GM18507 (cell line): ENCODE data around the gene LATS1.
"Not testable (repeated sequence)": the region's sequence is repeated elsewhere in the genome, so short reads cannot be mapped to it uniquely, and the experiment has no call there.

Source experiments
- DNase-seq: peaks from one replicate; pipeline ENCODE4 v3.0.0; 2011; ENCODE audit warnings: low read depth; ENCODE audit not compliant: insufficient read length; ENCODE audit errors: extremely low spot score
- FAIRE-seq: peaks from 2 replicates; lab custom pipeline; 2011; peaks lifted over from hg19 to GRCh38; lab: Jason Lieb, UNC

Gene LATS1

DNA sequence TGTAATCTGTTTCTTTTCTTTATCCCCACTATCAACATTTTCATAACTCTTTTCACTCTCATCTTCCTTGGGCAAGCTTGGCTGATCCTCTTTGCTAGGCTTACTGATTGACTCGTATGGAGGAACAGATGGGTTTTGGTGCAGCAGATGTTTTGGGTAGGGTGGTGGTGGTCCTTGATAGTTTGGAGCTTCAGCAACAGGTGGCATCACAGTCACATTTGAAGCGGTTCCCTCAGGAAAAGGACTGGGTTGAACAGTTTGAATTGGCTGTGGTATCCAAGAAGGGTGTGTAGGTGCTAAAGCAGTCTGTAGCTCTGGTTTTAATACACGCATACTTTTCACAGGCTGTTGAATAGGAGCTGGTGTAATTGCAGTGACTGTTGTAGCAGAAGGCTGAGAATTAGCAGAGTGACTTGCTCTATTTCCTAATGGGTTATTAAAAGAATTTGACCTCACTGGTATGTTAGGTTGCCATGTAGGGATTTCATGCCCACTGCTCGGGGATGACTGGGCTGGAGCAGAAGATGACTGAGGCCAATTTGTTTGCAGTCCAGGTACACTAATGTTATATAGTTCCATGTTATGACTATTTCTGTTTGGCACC is 34.5 kb downstream of the LATS1 start:
- FAIRE-seq: peak; percentile 33
- DNase-seq: no peak

DNA sequence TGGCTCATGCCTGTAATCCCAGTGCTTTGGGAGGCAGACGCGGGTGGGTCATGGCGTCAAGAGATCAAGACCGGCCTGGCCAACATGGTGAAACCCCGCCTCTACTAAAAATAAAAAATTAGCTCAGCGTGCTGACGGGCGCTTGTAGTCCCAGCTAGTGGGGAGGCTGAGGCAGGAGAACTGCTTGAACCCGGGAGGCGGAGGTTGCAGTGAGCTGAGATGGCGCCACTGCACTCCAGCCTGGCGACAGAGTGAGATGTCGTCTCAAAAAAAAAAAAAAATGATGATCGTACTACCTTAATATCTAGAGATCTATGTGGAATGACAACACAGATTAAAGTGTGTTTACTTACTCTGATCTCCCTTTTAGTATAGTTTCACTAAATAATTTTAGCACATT is 36.1 kb downstream of the LATS1 start:
- DNase-seq, FAIRE-seq: not testable (repeated sequence)

DNA sequence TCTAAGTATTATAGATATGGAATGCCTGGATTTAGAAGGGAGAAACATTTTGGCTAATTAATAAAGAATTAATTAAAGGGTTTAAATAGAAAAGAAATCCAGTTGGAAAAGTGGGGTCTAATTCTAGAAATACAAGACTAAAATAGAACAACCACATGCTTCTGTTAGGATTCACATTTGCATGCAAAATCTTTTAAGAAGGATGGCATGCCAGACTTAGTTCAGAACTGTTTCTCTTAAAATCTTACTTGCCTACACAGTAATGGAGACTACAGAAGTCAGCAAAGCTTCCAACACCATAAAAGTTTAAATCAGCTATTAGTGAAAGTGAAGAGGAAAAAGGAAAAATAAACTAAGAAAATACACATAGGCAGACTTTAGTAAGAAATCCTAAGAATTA is 36.7 kb downstream of the LATS1 start:
- FAIRE-seq (peak; percentile 18), DNase-seq (no peak)

DNA sequence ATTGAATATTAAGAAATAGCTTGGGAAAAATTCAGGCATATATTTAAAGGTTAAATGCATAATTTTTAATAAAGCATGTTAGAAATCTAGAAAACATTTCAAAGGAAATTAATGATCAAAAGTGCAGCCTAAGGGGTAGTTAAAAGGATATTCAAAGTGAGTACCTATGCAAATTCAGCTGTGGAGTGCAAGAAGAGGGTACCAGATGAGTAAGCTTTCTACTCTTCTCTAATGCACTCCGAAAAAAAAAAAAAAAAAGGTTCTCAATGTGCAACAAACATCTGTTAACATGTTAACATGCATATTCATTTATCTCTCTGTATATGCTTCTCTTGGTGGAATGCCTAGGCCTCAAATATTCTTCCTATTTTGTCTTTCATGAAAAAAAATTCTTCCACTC is 37.4 kb downstream of the LATS1 start:
- DNase-seq: no peak

DNA sequence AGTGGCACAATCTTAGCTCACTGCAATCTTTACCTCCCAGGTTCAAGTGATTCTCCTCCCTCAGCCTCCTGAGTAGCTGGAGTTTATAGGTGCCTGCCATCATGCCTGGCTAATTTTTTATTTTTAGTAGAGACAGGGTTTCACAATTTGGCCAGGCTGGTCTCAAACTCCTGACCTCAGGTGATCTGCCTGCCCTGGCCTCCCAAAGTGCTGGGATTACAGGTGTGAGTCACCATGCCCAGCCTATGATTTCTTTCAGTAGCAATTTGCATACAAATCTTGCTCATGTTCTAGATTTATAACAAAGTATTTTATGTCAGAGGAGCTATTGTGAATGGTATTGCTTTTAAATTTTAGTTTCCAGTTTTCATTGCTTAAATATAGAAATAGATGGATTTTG is 45.6 kb downstream of the LATS1 start:
- not testable (repeated sequence) for FAIRE-seq, DNase-seq

More for the DNA sequence above, 37.4 kb downstream of the LATS1 start:
- FAIRE-seq: no peak

DNA sequence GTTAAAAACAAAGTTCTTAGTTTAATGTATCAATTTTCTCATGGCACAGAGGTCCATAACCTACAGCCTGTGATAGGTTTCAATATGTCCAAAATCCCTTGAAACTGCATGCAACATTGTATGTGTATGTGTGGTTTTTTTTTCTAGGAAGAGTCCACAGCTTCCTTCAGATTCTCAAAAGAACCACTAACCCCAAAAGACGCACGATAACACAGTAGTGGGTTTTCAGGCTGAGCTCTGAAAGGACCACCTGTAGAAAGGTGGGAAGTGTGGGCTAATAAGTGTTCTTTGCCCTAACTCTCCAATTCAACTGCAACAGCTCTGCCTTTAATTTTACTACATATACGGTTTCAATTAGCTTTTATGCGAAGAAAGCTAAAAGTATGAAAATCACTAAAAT is 57.9 kb downstream of the LATS1 start:
- FAIRE-seq (no peak), DNase-seq (no peak)

DNA sequence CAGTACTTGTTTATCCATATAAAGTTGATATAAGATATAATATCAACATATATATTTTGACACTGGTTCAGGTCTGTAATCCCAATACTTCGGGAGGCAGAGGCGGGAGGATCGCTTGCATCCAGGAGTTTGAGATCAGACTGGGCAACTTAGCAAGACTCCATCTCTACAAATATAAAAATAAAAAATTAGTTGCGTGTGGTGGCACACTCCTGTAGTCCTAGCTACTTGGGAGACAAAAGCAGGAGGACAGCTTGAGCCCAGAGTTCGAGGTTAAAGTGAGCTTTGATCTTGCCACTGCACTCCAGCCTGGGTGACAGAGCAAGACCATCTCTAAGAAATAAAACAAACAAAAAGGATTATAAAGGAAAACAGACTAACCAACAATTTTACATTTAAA is 60.5 kb downstream of the LATS1 start:
- FAIRE-seq (no peak), DNase-seq (no peak)

DNA sequence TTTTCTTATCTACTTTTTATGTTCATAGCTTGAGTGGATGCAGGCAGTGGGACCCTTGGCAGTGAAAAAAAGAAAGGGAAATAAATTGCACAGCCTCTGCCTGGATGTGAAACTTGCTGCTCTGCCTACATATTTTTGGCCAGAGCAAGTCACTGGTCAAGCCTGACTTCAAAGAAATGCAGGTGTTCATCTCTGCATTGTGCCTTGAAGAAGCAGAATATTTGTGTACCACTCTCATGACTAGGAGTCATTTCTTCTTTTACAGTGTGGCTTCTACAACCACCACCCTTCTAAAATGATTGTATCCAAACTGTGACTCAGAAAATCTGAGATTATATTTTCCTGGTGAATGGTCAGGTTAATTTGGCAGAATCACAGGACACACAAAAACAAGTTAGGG is 66.8 kb downstream of the LATS1 start:
- DNase-seq (no peak), FAIRE-seq (no peak)

DNA sequence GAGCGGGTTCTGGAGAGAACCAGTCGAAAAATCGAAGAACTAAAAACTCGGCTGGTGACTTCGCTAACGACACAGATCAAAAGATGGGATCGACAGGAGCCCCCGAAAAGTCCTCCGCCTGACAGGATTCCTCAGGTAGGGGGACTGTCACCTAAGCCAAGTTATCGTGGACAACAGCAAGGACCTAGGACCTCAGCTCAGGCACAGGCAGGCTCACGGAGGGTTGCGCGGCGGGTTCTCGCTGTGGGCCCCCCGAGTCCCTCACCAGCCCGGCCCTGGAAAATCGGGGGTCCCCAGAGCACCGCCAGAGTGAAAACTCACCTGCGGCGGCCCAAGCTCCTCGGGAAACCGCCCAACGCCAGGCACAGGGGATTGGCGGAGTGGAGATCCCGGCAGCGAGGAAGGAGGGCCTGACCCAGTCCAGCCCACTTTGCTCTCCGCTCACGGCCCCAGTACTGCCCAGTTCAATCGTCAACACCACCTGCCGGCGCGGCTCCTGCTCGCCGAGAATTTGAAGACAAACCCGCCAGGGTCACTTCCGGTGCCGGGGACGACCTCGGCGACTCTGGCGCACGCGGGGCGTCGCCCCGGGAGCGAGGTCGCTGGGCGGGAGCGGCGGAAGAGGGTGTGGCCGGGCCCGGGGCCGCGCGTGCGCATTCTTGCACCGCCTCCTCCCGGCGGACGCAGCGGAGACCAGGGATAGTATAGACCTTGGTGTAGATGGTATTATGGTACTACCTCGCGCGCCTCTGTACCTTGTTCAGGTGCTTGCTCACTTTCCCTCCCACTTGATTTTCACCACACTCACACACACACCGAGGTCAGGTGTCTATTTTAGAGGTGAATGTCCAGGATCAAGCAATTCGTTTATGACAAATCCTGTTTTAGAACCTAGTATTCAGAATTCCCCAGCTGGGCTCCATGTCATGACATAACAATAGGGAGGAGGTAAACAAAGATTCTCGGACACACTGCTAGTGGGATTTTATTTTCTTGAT is 69.5 kb downstream of the LATS1 start, which contains the start of gene KATNA1:
KATNA1 (minus strand) TSS at position 567 of the 998 bp plus-strand sequence. CDS start 10,167 bp downstream, outside the sequence.
- DNase-seq (peak; percentile 96), FAIRE-seq (peak; percentile 93)

DNA sequence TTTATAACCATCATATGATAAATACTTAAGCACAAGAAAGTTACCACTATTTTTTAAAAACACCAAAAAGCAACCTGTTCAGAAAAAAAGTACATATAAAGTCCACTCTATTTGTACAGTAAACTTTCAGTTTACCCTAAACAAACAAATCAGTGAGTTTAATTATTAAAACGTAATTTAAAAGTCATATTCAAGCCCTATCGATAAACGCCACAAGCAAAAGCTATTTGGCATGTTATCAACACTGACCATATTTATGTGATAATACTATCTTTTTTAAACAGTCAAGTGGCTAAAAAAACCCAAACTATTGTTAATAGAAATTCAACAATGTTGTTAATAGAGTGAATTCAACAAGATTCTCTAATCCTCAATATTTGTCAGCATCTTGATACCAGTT is 71.3 kb downstream of the LATS1 start:
- no peak for FAIRE-seq
- DNase-seq: no peak

DNA sequence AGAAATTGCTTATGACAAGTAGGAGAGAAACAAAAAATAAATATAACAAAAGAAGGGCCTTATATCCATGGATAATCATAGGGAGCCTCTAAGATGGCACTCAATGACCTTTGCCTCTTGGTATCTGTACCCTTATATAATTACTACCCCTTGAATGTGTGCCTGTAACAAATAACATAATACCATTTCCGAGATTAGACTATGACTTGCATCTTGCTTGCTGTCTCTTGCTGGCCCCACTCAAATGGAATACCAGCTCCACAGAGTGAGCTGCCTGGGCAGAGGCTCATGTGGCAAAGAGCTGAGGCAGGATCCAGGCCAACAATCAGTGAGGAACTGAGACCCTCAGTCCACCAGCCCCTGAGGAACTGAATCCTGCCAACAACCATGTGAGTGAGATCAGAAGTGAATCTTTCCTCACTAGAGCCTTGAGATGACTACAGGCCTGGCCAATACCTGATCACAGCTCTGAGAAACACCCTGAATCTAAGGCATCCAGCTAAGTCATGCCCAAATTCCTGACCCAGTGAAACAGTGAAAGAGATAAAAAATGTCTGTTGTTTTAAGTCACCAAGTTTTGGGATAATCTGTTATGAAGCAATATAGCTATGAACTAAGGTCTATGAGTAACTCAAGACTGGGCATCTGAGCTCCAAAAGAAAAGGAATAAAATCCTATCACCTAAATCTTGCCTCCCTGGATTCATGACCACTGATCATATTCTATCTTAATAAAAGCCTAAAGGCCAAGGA is 74.9 kb downstream of the LATS1 start:
- DNase-seq (no peak), FAIRE-seq (peak; percentile 46)

DNA sequence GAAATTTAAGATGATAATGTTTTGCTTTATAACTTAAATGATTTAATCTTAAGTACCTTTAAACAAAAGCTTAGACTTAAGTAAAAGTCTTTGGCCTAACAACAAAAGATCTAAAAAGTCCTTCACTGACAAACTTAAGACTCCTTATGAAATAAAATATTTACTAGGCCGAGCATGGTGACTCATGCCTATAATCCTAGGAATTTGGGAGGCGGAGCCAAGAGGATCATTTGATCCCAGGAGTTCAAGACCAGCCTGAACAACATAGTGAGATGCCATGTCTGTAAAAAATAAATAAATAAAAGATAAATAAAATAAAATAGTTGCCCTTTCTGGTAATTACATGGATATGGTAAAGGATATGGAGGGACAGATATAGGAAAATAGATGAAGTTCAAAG is 81.8 kb downstream of the LATS1 start:
- FAIRE-seq (no peak), DNase-seq (no peak)

DNA sequence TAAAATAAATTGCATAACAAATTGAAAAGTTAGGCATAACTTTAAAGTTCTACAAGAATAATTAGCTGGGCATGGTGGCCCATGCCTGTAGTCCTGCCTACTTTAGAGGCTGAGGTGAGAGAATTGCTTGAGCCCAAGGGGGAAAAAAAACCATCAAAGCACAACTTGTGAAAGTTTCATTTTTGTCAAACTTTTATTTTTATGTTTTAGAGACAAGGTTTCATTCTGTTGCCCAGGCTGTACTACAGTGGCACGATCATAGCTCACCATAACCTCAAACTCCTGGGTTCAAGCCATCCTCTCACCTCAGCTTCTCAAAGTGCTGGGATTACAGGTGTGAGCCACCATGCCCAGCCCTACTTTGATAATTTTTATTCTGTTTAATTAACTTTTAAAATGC is 83.6 kb downstream of the LATS1 start:
- no peak for DNase-seq
- peak; percentile 49 for FAIRE-seq

DNA sequence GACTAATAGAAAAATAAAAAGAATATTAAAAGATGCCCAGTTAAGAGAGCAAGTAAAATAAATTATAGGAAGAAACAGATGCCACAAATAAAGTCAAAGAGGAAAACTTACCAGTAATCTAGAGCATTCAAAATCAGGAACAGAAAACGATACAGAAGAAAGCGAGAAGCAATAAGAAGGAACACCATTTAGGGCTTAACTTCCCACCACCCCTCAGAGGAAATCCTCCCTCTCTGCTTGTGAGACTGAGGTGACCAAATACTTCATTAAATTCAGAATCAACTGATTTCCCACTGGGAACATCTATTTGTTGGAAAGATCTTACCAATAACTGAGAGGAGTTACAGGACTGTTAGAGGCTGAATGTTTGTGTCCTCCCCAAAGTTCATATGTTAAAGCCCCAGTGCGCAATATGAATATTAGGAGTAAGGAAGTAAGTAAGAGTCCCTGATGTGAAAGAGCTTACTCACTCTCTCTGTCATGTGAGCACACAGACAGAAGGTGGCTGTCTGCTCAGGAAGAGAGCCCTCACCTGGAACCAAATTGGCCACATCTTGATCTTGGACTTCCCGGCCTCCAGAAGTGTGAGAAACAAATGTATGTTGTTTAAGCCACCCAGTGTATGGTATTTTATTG is 88.9 kb downstream of the LATS1 start:
- peak; percentile 88 for FAIRE-seq
- DNase-seq: no peak

DNA sequence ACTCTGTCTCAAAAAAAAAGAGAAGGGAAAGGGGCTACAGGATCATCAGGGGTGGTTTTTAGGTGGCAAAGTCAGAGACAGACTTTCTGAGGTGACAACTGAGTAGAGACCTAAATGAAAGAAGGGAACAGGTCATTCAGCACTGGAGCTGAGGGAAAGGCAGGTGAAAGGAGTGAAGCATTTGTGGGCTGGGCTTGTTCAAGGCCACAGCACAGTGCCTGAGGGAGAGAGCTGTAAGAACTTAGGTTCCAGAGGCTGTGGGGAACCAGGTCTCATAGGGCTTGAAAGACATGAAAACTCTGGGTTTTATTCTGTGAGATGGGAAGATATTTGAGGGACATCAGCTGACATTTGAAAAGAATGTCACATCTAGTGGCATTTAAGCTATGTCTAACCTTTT is 90.2 kb downstream of the LATS1 start:
- DNase-seq (no peak), FAIRE-seq (no peak)

DNA sequence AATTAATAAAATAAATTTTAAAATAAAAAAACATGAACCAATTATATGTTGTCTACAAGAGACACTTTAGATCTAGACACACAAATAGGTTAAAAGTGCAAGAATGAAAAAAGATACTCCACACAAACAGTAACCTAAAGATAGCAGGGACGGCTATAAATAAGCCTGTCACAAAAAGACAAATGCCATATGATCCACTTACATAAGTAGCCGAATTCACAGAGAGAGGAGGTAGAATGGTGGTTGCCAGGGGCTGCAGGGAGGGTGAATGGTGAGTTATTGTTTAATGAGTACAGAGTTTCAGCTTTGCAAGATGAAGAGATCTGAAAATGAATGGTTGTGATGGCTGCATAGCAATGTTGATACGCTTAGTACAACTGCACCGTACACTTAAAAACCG is 102.1 kb downstream of the LATS1 start:
- DNase-seq: no peak
- no peak for FAIRE-seq

DNA sequence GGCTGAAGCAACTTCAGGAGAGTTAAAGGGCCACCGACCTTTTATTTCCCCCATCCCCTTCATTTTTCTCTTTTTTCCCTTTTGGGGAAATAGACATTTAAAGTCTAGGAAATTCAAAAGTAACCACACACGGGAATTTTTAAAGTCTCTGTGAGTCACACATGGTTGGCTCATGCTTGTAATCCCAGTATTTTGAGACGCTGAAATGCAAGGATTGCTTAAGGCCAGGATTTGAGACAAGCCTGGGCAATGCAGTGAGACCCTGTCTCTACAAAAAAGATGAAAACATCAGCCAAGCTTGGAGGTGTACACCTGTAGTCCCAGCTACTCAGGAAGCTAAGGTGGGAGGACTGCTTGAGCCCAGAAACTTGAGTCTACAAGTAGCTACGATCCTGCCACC is 103.6 kb downstream of the LATS1 start:
- FAIRE-seq: no peak
- no peak for DNase-seq

DNA sequence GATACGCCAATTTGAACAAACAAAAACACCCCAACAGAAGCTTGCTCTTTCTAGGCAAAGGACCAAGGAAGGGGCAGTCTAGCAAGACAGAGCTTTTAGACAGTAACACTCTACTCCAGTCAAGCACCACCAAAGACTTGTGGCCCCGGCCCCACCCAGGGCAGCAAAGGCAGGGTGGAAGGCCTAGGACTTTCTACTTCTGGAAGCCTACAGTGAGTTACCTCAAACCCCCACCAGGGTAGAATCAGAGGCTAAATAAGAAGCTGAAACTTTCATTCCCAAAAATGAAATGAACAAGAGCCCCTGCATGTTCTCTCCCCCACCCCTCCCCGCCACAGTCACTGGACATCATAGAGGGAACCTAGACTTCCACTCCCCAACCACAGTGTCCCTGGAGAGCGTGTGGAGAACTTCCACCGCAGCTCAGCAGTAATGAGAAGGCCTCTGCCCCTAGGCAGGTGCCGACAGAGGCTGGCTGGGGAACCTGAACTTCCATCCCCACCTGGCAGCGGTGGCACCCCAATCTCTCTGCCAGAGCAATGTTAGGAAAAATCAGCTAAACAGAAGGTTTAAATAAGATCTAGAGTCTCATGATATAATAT is 109.4 kb downstream of the LATS1 start:
- no peak for DNase-seq
- FAIRE-seq: no peak
